Karpas-422 (cell line): Measurements from ENCODE around the gene CNR2. TPM values are rescaled to one million over a fixed set of nuclear protein-coding genes. Genes with fewer than 3 reads are reported as not detected.
"Not testable (repeated sequence)": the region's sequence is repeated elsewhere in the genome, so short reads cannot be mapped to it uniquely, and the experiment has no call there.

Experiments used
- DNase-seq: peaks from one replicate; pipeline ENCODE4 v3.0.0-alpha.2; 2015
- H2AFZ ChIP-seq: fragments of 200-600 bp; sonication (generic); 2 replicates; pipeline ENCODE4 v1.6.1; 2014; ENCODE audit warnings: antibody characterized with exemption, low read length, mixed read lengths
- H3K27ac ChIP-seq: fragments of 200-600 bp; sonication (generic); 2 replicates; pipeline ENCODE4 v1.5.1; 2014; ENCODE audit warnings: mild to moderate bottlenecking, low read length, moderate library complexity
- H3K27me3 ChIP-seq: fragments of 200-600 bp; sonication (generic); 2 replicates; pipeline ENCODE4 v1.6.1; 2014; ENCODE audit warnings: low read length, mixed read lengths
- H3K36me3 ChIP-seq: fragments of 200-600 bp; sonication (generic); 2 replicates; pipeline ENCODE4 v1.6.1; 2014; ENCODE audit warnings: low read length, mixed read lengths; ENCODE audit not compliant: insufficient read depth
- H3K4me1 ChIP-seq: fragments of 200-600 bp; sonication (generic); 2 replicates; pipeline ENCODE4 v1.6.1; 2014; ENCODE audit warnings: mild to moderate bottlenecking, low read length, mixed read lengths
- H3K4me2 ChIP-seq: fragments of 200-600 bp; sonication (generic); 2 replicates; pipeline ENCODE4 v1.6.1; 2014; ENCODE audit warnings: low read length, low read depth, mild to moderate bottlenecking; ENCODE audit not compliant: poor library complexity, severe bottlenecking
- H3K4me3 ChIP-seq: fragments of 200-600 bp; sonication (generic); 2 replicates; pipeline ENCODE4 v1.5.1; 2014; ENCODE audit warnings: mild to moderate bottlenecking, antibody characterized with exemption, low read length, mixed read lengths
- H3K79me2 ChIP-seq: fragments of 200-600 bp; sonication (generic); 2 replicates; pipeline ENCODE4 v1.6.1; 2014; ENCODE audit warnings: mild to moderate bottlenecking, low read length, mixed read lengths
- H3K9ac ChIP-seq: fragments of 200-600 bp; sonication (generic); 2 replicates; pipeline ENCODE4 v1.6.0; 2014; ENCODE audit warnings: low read length
- H3K9me2 ChIP-seq: fragments of 200-600 bp; sonication (generic), shearing (Covaris generic); replicated peaks from 2 replicates; pipeline ENCODE4 v1.6.0; 2014; ENCODE audit warnings: mild to moderate bottlenecking, low read length, moderate library complexity; ENCODE audit not compliant: insufficient read depth
- H3K9me3 ChIP-seq: fragments of 300-700, 200-600 bp; sonication (generic); 2 replicates; pipeline ENCODE4 v1.6.1; 2014; ENCODE audit warnings: low read length, mixed read lengths
- H4K20me1 ChIP-seq: fragments of 200-600 bp; sonication (generic); 2 replicates; pipeline ENCODE4 v1.6.1; 2014; ENCODE audit warnings: mild to moderate bottlenecking, antibody characterized with exemption, low read length, low read depth; ENCODE audit not compliant: insufficient read depth
- total RNA-seq: library from RNA; depleted of rRNA; stranded (reverse); fragments of >200 nt; shearing (Covaris generic); gene quantifications from 2 replicates; pipeline ENCODE4 v1.2.3, GENCODE V29; 2014; ENCODE audit warnings: low replicate concordance

CNR2 gene
- total RNA-seq, 1 experiment from 2014 or later, result 18.9 TPM

DNA sequence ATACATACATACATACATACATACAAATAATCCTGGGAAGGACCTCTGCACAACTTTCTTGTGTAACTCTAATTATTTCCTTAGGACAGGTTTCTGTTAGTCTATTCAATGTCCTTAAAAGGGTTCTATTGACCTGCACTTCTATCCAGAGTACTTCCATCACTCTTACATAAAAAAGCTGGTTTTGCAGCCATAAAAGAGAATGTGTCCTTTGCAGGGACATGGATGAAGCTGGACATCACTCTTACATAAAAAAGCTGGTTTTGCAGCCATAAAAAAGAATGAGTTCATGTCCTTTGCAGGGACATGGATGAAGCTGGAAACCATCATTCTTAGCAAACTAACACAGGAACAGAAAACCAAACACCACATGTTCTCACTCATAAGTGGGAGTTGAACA, 61.8 kb downstream of the CNR2 start:
- DNase-seq, H2AFZ ChIP-seq, H3K4me2 ChIP-seq, H3K9me3 ChIP-seq, H4K20me1 ChIP-seq, H3K9ac ChIP-seq, H3K27ac ChIP-seq, H3K9me2 ChIP-seq, H3K4me3 ChIP-seq, H3K4me1 ChIP-seq, H3K27me3 ChIP-seq, H3K79me2 ChIP-seq: not testable (repeated sequence)
- peaks cover 44% of the 10 kb centered on the region for H3K36me3 ChIP-seq

DNA sequence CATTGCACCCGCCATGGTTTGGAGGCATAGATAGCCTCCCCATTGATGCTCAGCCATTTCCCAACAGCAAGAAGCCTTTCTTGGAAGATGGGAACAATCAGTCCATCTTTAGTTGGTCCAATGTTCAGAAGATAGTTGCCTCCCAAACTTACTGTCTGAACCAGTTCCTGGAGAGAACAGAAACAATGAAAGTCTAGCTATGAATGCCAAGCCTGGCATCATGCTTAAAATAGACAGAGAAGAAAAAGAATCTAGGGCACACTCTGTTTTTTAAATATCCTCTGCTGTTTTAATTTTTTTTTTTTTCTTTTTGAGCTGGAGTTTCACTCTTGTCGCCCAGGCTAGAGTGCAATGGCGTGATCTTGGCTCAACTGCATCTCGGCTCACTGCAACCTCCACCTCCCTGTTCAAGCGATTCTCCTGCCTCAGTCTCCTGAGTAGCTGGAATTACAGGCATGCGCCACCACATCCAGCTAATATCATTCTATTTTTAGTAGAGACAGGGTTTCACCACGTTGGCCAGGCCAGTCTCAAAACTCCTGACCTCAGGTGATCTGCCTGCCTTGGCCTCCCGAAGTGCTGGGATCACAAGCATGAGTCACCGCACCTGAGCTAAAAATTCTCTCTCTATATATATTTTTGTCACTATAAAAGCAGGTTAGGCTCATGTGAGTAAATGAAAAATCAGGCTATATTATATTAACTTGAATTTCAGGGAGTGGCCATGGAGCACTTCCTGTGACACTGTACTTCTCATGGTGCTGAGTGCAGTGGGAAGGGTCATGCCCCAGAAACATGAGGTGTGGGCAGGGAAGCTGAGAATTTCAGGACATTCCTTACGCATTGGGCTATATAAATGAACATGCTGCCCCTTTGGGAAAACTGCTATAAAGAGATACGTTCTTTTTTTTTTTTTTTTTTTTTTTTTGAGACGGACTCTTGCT, 64.2 kb downstream of the CNR2 start:
- no peak overlapping the region for H3K9ac ChIP-seq
- no peak overlapping the region for H3K4me2 ChIP-seq
- no peak overlapping the region for H3K27ac ChIP-seq
- no peaks in the 10 kb centered on the region for H3K9me2 ChIP-seq
- no peaks in the 10 kb centered on the region for H3K27me3 ChIP-seq
- DNase-seq, result no peak
- no peak overlapping the region for H2AFZ ChIP-seq
- peaks cover 26% of the 10 kb centered on the region for H3K36me3 ChIP-seq
- H3K79me2 ChIP-seq, result no peaks in the 10 kb centered on the region
- H4K20me1 ChIP-seq, result no peaks in the 10 kb centered on the region
- no peak overlapping the region for H3K4me3 ChIP-seq
- H3K4me1 ChIP-seq, result no peaks in the 10 kb centered on the region
- no peaks in the 10 kb centered on the region for H3K9me3 ChIP-seq

DNA sequence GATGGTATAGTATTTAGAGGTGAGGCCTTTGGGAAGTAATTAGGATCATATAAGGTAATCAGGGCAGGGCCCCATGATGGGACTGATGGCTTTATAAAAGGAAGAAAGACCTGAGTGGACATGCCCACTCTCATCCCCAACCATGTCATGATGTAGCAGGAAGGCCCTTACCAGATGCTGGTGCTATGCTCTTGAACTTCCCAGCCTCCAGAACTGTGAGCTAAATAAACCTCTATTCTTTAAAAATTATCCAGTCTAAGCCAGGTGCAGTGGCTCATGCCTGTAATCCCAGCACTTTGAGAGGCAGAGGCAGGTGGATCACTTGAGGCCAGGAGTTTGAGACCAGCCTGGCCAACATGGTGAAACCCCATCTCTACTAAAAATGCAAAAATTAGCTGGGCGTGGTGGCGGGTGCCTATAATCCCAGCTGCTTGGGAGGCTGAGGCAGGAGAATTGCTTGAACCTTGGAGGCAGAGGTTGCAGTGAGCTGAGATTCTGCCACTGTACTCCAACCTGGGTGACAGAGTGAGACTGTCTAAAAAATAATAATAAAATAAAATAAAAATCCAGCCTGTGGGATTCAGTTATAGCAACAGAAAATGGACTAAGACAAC, 65.6 kb downstream of the CNR2 start:
- not testable (repeated sequence) for H3K9ac ChIP-seq, H4K20me1 ChIP-seq, DNase-seq, H3K27ac ChIP-seq, H2AFZ ChIP-seq, H3K9me3 ChIP-seq, H3K79me2 ChIP-seq, H3K4me2 ChIP-seq, H3K4me1 ChIP-seq, H3K4me3 ChIP-seq, H3K27me3 ChIP-seq, H3K9me2 ChIP-seq
- H3K36me3 ChIP-seq, result peaks cover 30% of the 10 kb centered on the region

DNA sequence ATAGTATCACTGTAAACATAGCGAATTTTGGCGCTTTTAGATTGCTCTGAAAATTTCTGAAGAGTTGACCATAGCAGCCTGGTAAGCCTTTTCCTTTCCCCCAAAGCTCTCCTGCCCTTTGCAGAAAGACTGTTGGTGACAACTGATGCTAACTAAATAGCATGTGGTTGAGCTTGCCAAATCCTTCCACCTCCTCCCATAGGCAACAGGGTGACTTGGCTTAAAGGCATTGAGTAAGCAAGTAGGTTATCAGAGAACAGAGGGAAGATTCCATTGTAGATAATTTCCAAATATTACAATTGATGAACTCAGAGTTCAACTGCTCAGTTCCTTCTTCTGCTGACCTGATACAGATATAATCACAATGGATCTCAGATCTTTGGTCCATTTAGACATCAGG, 68.0 kb downstream of the CNR2 start:
- H3K9me3 ChIP-seq, result no peaks in the 10 kb centered on the region
- no peak overlapping the region for H3K4me2 ChIP-seq
- H3K4me1 ChIP-seq, result no peaks in the 10 kb centered on the region
- no peak for DNase-seq
- H3K27ac ChIP-seq, result no peak overlapping the region
- H4K20me1 ChIP-seq, result no peaks in the 10 kb centered on the region
- no peaks in the 10 kb centered on the region for H3K9me2 ChIP-seq
- H3K79me2 ChIP-seq, result no peaks in the 10 kb centered on the region
- H3K36me3 ChIP-seq, result peaks cover 26% of the 10 kb centered on the region
- H2AFZ ChIP-seq, result no peak overlapping the region
- H3K4me3 ChIP-seq, result no peak overlapping the region
- no peaks in the 10 kb centered on the region for H3K27me3 ChIP-seq
- H3K9ac ChIP-seq, result no peak overlapping the region

DNA sequence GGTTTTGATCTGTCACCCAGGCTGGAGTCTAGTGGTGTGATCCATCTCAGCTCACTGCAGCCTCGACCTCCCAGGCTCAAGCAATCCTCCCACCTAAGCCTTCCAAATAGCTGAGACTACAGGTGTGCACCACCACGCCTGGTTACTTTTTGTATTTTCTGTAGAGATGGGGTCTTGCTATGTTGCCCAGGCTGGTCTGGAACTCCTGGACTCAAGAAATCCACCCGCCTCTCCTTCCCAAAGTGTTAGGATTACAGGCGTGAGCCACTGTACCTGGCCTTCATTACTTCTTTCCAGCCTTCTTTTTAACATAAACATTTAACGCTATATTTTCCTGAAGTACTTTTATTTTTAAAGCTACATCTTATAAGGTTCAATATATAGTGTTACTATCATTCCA, 69.5 kb downstream of the CNR2 start:
- no peaks in the 10 kb centered on the region for H3K9me2 ChIP-seq
- H4K20me1 ChIP-seq, result no peaks in the 10 kb centered on the region
- DNase-seq, result no peak
- peaks cover 3% of the 10 kb centered on the region for H3K4me1 ChIP-seq
- no peak overlapping the region for H2AFZ ChIP-seq
- no peak overlapping the region for H3K27ac ChIP-seq
- no peaks in the 10 kb centered on the region for H3K79me2 ChIP-seq
- H3K27me3 ChIP-seq, result no peaks in the 10 kb centered on the region
- peaks cover 24% of the 10 kb centered on the region for H3K36me3 ChIP-seq
- no peak overlapping the region for H3K4me2 ChIP-seq
- H3K9ac ChIP-seq, result no peak overlapping the region
- no peaks in the 10 kb centered on the region for H3K9me3 ChIP-seq
- no peak overlapping the region for H3K4me3 ChIP-seq

DNA sequence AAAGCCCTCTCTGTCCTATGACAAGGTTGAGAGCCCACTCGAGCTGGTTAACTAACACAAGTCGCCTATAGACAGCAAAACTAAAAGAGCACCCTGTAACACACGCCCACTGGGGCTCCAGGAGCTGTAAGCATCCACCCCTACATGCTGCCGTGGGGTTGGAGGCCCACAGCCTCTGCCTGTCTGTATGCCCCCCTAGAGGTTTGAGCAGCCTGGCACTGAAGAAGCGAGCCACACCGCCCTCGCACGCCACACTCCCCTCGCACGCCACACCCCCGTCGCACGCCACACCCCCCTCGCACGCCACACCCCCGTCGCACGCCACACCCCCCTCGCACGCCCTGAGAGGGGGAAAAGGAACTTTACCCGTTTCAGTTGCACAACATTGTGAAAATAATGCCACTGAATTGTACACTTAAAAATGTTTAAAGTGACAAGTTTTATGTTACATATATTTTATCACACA, 74.7 kb downstream of the CNR2 start:
- Histone ChIP-seq H2AFZ (peak overlapping the region; percentile 93; the same call in 1 of the 2 replicates), H3K9me2 (no peaks in the 10 kb centered on the region), H3K9me3 (no peaks in the 10 kb centered on the region), H3K79me2 (no peaks in the 10 kb centered on the region), H3K27me3 (no peaks in the 10 kb centered on the region), H4K20me1 (no peaks in the 10 kb centered on the region), H3K9ac (peak overlapping the region; percentile 66), H3K4me1 (peaks cover 18% of the 10 kb centered on the region), H3K4me2 (peak overlapping the region; percentile 99), H3K36me3 (no peaks in the 10 kb centered on the region), H3K4me3 (peak overlapping the region; percentile 66), H3K27ac (peak overlapping the region; percentile 66)
- peak; percentile 93 for DNase-seq

DNA sequence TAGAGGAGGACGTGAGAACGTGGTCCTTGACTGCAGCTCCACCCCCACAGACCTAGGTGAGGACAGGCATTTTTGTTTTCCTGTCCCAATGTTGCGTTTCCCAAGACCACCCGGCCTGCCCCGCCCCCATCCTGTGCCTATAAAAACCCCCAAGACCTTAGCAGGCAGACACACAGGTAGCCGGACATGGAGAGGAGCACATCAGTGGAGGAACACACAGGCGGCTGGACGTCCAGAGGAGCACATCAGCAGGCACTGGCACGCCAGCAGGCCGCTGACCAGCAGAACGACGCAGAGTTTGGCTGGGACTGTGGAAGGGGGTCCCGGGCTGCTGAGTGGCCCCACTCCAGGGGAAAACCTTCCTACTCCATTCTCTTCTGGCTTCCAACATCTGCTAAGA, 75.3 kb downstream of the CNR2 start:
- Histone ChIP-seq H3K27ac (no peak overlapping the region), H3K4me2 (peak overlapping the region; percentile 99), H3K36me3 (no peaks in the 10 kb centered on the region), H3K9me2 (no peaks in the 10 kb centered on the region), H4K20me1 (no peaks in the 10 kb centered on the region), H3K27me3 (no peaks in the 10 kb centered on the region), H3K4me1 (peaks cover 18% of the 10 kb centered on the region), H3K9ac (peak overlapping the region; percentile 66), H3K4me3 (peak overlapping the region; percentile 66), H3K79me2 (no peaks in the 10 kb centered on the region), H2AFZ (peak overlapping the region; percentile 93; the same call in 1 of the 2 replicates), H3K9me3 (no peaks in the 10 kb centered on the region)
- DNase-seq, result peak; percentile 60

DNA sequence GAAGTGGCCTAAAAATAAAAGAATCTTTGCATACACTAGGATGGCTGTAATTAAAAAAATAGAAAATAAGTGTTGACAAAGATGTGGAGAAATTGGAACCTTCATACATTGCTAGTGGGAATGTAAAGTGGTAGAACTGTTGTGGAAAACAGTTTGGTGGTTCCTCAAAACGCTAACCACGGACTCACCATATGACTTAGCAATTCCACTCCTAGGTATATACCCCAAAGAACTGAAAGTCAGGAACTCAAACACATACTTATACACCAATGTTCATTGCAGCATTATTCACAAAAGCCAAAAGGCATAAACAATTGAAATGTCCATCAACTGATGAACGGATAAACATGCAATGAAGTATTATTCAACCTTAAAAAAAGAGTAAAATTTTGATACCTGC, 77.1 kb downstream of the CNR2 start:
- no peaks in the 10 kb centered on the region for H3K79me2 ChIP-seq
- no peak overlapping the region for H3K9ac ChIP-seq
- no peaks in the 10 kb centered on the region for H4K20me1 ChIP-seq
- no peak for DNase-seq
- H3K9me3 ChIP-seq, result no peaks in the 10 kb centered on the region
- H3K36me3 ChIP-seq, result no peaks in the 10 kb centered on the region
- peaks cover 18% of the 10 kb centered on the region for H3K4me1 ChIP-seq
- H2AFZ ChIP-seq, result no peak overlapping the region
- no peak overlapping the region for H3K4me3 ChIP-seq
- no peaks in the 10 kb centered on the region for H3K27me3 ChIP-seq
- no peak overlapping the region for H3K4me2 ChIP-seq
- H3K27ac ChIP-seq, result no peak overlapping the region
- no peaks in the 10 kb centered on the region for H3K9me2 ChIP-seq
